Stimulated activated naive CD8-positive, alpha-beta T cell treated with anti-CD3 and anti-CD28 coated beads, Interleukin-15, Interleukin-2, amounts not matched to agents 100 U/mL and 50 U/mL, for 24 hours (primary cell): ENCODE measurements around the gene LYPD6.
"Not testable (repeated sequence)": the region's sequence is repeated elsewhere in the genome, so short reads cannot be mapped to it uniquely, and the experiment has no call there.

Experiments
- ATAC-seq: fragments of 150-1000 bp; cut with Tn5 transposase; one replicate; pipeline ENCODE4 v1.10.0; 2021
- DNase-seq: peaks from one replicate; pipeline ENCODE4 v3.0.0; 2021

The LYPD6 gene

GRCh38 chr2:149456285-149456684, 125.9 kb downstream of the LYPD6 start:
- no peak for ATAC-seq
- DNase-seq, result no peak

- no peak for ATAC-seq
- DNase-seq, result no peak
Observed at GRCh38 chr2:149458502-149458901, 128.1 kb downstream of the LYPD6 start.

GRCh38 chr2:149463328-149464002, 133.1 kb downstream of the LYPD6 start:
- DNase-seq (no peak), ATAC-seq (peak; percentile 36)

GRCh38 chr2:149464396-149464795, 134.0 kb downstream of the LYPD6 start:
- no peak for ATAC-seq

GRCh38 chr2:149465873-149466272, 135.5 kb downstream of the LYPD6 start:
- DNase-seq (no peak), ATAC-seq (no peak)

More at GRCh38 chr2:149464396-149464795, 134.0 kb downstream of the LYPD6 start:
- DNase-seq, result no peak

- DNase-seq (no peak), ATAC-seq (no peak)
Observed at GRCh38 chr2:149466635-149467034, 136.2 kb downstream of the LYPD6 start.

GRCh38 chr2:149467436-149467835, 137.0 kb downstream of the LYPD6 start:
- no peak for DNase-seq

GRCh38 chr2:149468636-149469035, 138.2 kb downstream of the LYPD6 start:
- no peak for ATAC-seq

More at GRCh38 chr2:149467436-149467835, 137.0 kb downstream of the LYPD6 start:
- ATAC-seq, result no peak

GRCh38 chr2:149470046-149470445, 139.7 kb downstream of the LYPD6 start:
- ATAC-seq, result no peak
- DNase-seq, result no peak

More at GRCh38 chr2:149468636-149469035, 138.2 kb downstream of the LYPD6 start:
- no peak for DNase-seq

GRCh38 chr2:149472413-149472812, 142.0 kb downstream of the LYPD6 start:
- DNase-seq (no peak), ATAC-seq (no peak)

GRCh38 chr2:149473068-149473467, 142.7 kb downstream of the LYPD6 start:
- ATAC-seq (no peak), DNase-seq (no peak)

- no peak for DNase-seq
- ATAC-seq, result no peak
Observed at GRCh38 chr2:149473521-149473920, 143.1 kb downstream of the LYPD6 start.

- DNase-seq, result no peak
- no peak for ATAC-seq
Observed at GRCh38 chr2:149483004-149483605, 152.7 kb downstream of the LYPD6 start.

GRCh38 chr2:149486664-149487063, 156.3 kb downstream of the LYPD6 start:
- no peak for ATAC-seq
- DNase-seq, result no peak

GRCh38 chr2:149487189-149487588, 156.8 kb downstream of the LYPD6 start:
- DNase-seq (no peak), ATAC-seq (no peak)

GRCh38 chr2:149488706-149489440, 158.5 kb downstream of the LYPD6 start:
- DNase-seq (no peak), ATAC-seq (no peak)

- ATAC-seq, result no peak
- DNase-seq, result no peak
Observed at GRCh38 chr2:149489452-149489851, 159.1 kb downstream of the LYPD6 start.

GRCh38 chr2:149490296-149490695, 159.9 kb downstream of the LYPD6 start:
- ATAC-seq (no peak), DNase-seq (no peak)

- DNase-seq, result no peak
- no peak for ATAC-seq
Observed at GRCh38 chr2:149492923-149493322, 162.5 kb downstream of the LYPD6 start.

GRCh38 chr2:149499204-149499603, 168.8 kb downstream of the LYPD6 start:
- not testable (repeated sequence) for DNase-seq, ATAC-seq

- ATAC-seq, DNase-seq: not testable (repeated sequence)
Observed at GRCh38 chr2:149506808-149507207, 176.4 kb downstream of the LYPD6 start.

- ATAC-seq (no peak), DNase-seq (no peak)
Observed at GRCh38 chr2:149507974-149508373, 177.6 kb downstream of the LYPD6 start.

GRCh38 chr2:149513461-149513860, 183.1 kb downstream of the LYPD6 start:
- DNase-seq (no peak), ATAC-seq (no peak)
